HEK293T (cell line): Measurements from ENCODE around the gene VWA8.

Experiments
- CTCF ChIA-PET: fragments of 350-600 bp; formaldehyde crosslinking; extraction: SDS; loops from one replicate; lab custom pipeline; 2021; ENCODE audit warnings: antibody characterized with exemption, inconsistent platforms; lab: Yijun Ruan, JAX
- POLR2A ChIA-PET: fragments of 350-600 bp; formaldehyde crosslinking; extraction: SDS; loops from one replicate; lab custom pipeline; 2020; ENCODE audit warnings: antibody characterized with exemption, inconsistent platforms; lab: Yijun Ruan, JAX
- DNase-seq: peaks from one replicate; pipeline ENCODE4 v3.0.0; 2012; ENCODE audit warnings: mixed read lengths; ENCODE audit errors: extremely low spot score
- ARNT ChIP-seq: fragments of 450-650 bp; IDR thresholded peaks from 2 replicates; pipeline ENCODE4 v1.6.1; 2017; ENCODE audit warnings: mild to moderate bottlenecking
- BHLHE40 ChIP-seq: fragments of 450-650 bp; IDR thresholded peaks from 2 replicates; pipeline ENCODE4 v1.6.1; 2016; ENCODE audit warnings: mild to moderate bottlenecking, moderate library complexity, borderline replicate concordance
- CTBP1 ChIP-seq: fragments of 450-650 bp; IDR thresholded peaks from 2 replicates; pipeline ENCODE4 v1.6.1; 2016; ENCODE audit warnings: borderline replicate concordance
- ELF4 ChIP-seq: fragments of 450-650 bp; IDR thresholded peaks from 2 replicates; pipeline ENCODE4 v1.6.1; 2017; ENCODE audit warnings: antibody characterized with exemption
- FOXA1 ChIP-seq: fragments of 450-650 bp; IDR thresholded peaks from 2 replicates; pipeline ENCODE4 v1.6.1; 2016; ENCODE audit warnings: mild to moderate bottlenecking
- FOXK2 ChIP-seq: fragments of 450-650 bp; IDR thresholded peaks from 2 replicates; pipeline ENCODE4 v1.6.1; 2016; ENCODE audit warnings: mild to moderate bottlenecking
- FOXM1 ChIP-seq: fragments of 450-650 bp; IDR thresholded peaks from 2 replicates; pipeline ENCODE4 v1.6.1; 2017; ENCODE audit warnings: mild to moderate bottlenecking, borderline replicate concordance
- HDGF ChIP-seq: fragments of 450-650 bp; IDR thresholded peaks from 2 replicates; pipeline ENCODE4 v1.6.1; 2017; ENCODE audit warnings: antibody characterized with exemption, borderline replicate concordance
- L3MBTL2 ChIP-seq: fragments of 450-650 bp; conservative IDR thresholded peaks from 2 replicates; pipeline ENCODE4 v1.6.1; 2016; ENCODE audit warnings: mild to moderate bottlenecking
- LEF1 ChIP-seq: fragments of 450-650 bp; IDR thresholded peaks from 2 replicates; pipeline ENCODE4 v1.6.1; 2017; ENCODE audit warnings: mild to moderate bottlenecking, borderline replicate concordance
- NFRKB ChIP-seq: fragments of 450-650 bp; IDR thresholded peaks from 2 replicates; pipeline ENCODE4 v1.6.1; 2016; ENCODE audit warnings: mild to moderate bottlenecking, moderate library complexity
- SP1 ChIP-seq: fragments of 450-650 bp; IDR thresholded peaks from 2 replicates; pipeline ENCODE4 v1.6.1; 2017
- SUZ12 ChIP-seq: fragments of 450-650 bp; IDR thresholded peaks from 2 replicates; pipeline ENCODE4 v1.6.1; 2016; ENCODE audit warnings: mild to moderate bottlenecking
- TARDBP ChIP-seq: fragments of 450-650 bp; IDR thresholded peaks from 2 replicates; pipeline ENCODE4 v1.6.1; 2016
- ZNF384 ChIP-seq: fragments of 450-650 bp; IDR thresholded peaks from 2 replicates; pipeline ENCODE4 v1.6.1; 2016
- TF ChIP-seq, protein P1 (sequence below): fragments of 450-650 bp; IDR thresholded peaks from 2 replicates; pipeline ENCODE4 v1.6.1; 2016

The VWA8 gene

DNA sequence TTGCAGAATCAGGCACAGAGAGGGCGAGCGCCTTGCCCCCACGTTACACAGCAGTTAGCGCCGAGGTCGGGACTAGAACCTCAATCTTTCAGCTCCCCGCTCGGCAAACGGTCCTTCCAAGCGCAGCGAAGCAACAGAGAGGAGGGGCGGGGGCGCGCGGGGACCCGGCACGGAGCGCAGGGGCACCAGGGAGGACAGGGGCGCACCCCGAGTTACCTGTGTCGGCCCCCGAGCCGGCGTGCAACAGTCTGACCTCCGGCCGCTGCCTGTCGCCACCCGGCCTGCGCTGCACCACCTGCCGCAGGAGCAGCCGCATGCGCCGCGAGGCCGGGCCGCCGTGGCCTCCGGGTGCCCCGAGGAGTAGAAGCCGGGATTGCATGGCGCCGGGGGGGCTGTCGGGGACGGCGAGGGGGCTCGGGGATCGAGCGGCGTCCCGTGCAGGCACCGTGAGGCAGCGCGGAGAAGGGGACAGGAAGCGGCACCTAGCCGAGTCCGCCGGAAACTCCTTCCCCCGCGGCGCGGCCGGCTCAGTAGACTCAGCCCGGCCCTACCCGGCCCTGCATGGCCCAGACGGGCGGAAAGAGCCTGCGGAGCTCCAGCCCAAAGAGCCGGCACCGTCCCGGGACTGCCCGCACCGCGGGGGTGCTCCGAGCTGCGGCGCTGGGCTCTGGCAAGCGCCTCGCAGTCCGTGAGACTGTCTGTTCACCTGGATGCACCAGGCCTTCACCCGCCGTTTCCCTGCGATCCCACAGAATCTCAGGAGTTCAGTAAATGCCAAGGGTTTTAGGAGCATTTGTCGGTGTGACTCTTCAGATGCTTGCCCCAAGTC, at the start of gene VWA8:
VWA8 (minus strand) TSS at position 473 of the 829 bp plus-strand sequence; CDS start at position 379, 94 bp downstream.
- TF ChIP-seq ARNT = no peak
- TF ChIP-seq NFRKB = no peak
- TF ChIP-seq LEF1 = peak; percentile 39; the same call in 1 of the 2 replicates
- peak; percentile 59 for TF ChIP-seq L3MBTL2
- TF ChIP-seq SUZ12 = no peak
- ChIA-PET CTCF (interaction anchor here (0.6 kb wide), 1 partner anchor 70 kb away, joined by 3 read pairs; no protein-coding TSS in a partner anchor), POLR2A (interaction anchor here (0.6 to 2.0 kb wide), 11 partner anchors 9 to 549 kb away, joined by 3 to 8 read pairs (median 5); partner anchors contain the start of gene DGKH)
- peak; percentile 82 for DNase-seq

DNA sequence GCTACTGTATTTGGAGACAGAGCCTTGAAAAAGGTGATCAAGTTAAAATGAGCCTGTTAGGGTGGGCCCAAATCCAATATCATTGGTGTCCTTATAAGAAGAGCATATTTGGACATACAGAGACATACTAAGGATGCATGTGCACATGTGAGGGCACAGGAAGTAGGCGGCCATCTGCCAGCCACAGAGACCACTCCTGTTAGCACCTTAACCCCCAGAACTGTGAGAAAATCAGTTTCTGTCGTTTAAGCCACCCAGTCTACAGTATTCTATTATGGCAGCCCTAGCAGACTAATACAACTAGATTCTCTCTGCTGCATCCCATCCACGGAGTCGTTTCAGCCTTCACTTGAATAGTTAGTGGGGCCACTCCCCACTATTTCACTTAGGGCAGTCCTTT, 48.1 kb upstream of the VWA8 start:
- POLR2A ChIA-PET = no interaction called here
- no peak for DNase-seq
- CTCF ChIA-PET = no interaction called here
- TF ChIP-seq SUZ12 (no peak), FOXK2 (no peak), LEF1 (no peak), HDGF (no peak), ZNF384 (no peak), ELF4 (no peak), NFRKB (no peak), FOXM1 (no peak), SP1 (no peak), L3MBTL2 (no peak), TARDBP (no peak), ARNT (no peak), BHLHE40 (no peak), FOXA1 (no peak)
- TF ChIP-seq, protein P1, sequence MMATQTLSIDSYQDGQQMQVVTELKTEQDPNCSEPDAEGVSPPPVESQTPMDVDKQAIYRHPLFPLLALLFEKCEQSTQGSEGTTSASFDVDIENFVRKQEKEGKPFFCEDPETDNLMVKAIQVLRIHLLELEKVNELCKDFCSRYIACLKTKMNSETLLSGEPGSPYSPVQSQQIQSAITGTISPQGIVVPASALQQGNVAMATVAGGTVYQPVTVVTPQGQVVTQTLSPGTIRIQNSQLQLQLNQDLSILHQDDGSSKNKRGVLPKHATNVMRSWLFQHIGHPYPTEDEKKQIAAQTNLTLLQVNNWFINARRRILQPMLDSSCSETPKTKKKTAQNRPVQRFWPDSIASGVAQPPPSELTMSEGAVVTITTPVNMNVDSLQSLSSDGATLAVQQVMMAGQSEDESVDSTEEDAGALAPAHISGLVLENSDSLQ = no peak

DNA sequence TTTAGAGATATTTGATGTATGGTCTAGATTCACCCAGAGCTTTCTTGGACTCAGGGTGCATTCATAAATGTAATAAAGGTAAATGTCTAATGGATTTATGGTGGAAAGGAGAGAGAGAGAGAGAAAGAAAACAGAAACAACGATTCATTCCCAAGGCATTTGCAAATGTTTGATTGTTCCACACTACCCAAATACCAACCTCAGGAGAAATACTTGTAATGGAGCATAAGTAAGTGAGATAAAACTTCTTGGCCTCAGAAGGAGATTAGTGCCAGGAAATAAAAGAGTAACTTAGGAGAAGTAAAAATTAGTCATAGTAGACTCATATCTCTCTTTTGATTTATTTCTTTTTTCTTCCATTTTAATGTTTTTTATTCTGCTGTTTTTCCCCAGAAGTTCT, 46.9 kb upstream of the VWA8 start:
- CTCF ChIA-PET = no interaction called here

DNA sequence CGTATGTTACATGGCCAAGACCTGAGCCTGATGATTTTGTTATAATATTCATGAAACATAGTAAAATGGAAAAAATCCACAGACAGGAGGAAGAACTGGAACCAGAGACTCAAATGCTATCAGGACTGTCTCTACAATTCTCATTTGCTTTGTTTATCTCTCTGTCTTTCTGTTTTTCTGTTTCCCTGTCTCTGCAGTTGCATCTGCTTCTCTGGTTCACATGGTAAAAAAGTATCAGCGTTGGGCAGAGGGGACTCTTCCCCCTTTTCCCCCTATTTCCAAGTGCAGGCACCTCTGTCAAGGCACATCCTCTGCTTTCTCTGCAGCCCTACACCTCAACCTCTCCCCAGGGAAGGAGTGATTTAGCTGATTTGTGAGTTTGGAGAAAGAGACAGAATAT, 41.2 kb upstream of the VWA8 start:
- ChIA-PET CTCF (no interaction called here), POLR2A (no interaction called here)
- TF ChIP-seq, protein P1 = no peak
- TF ChIP-seq FOXK2 = no peak
- no peak for TF ChIP-seq ELF4
- no peak for TF ChIP-seq BHLHE40
- no peak for TF ChIP-seq HDGF
- TF ChIP-seq CTBP1 = no peak
- no peak for TF ChIP-seq FOXM1
- TF ChIP-seq ZNF384 = no peak
- no peak for TF ChIP-seq SUZ12
- no peak for TF ChIP-seq TARDBP
- TF ChIP-seq SP1 = no peak
- no peak for DNase-seq

More for the DNA sequence above, 46.9 kb upstream of the VWA8 start:
- POLR2A ChIA-PET = no interaction called here
- TF ChIP-seq FOXA1 (no peak), BHLHE40 (no peak), HDGF (no peak), ELF4 (no peak), SUZ12 (no peak), TARDBP (no peak), ZNF384 (no peak), LEF1 (no peak), NFRKB (no peak), L3MBTL2 (no peak), SP1 (no peak), CTBP1 (no peak), FOXM1 (no peak)
- TF ChIP-seq, protein P1 = no peak
- no peak for DNase-seq

DNA sequence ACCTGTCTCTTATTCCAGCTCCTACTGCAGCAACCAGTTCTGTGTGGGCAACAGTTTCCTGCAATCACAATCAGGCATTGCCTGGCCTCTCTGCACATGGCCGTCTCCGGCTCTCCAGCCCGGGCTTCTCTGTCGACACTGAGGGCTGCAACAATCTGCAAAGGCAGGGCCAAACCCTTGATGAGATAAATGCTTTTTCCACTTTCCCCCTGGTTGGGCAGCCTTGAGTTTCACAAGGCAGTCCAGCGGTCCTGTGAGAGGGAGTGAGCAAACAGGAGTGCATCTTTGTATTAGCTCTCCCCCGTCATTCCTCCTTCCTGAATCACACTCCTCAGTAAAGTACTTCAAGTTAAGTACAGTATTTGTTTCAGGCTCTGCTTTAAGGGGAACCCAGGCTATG, 40.7 kb upstream of the VWA8 start:
- CTCF ChIA-PET = no interaction called here
- TF ChIP-seq LEF1 (no peak), SP1 (no peak), NFRKB (no peak), FOXK2 (no peak), ARNT (no peak), FOXM1 (no peak), ELF4 (no peak), ZNF384 (no peak), CTBP1 (no peak), SUZ12 (no peak), L3MBTL2 (no peak), HDGF (no peak)
- TF ChIP-seq, protein P1 = no peak
- POLR2A ChIA-PET = no interaction called here
- DNase-seq = no peak
